Memory B cell (primary cell): ENCODE results near the gene LIMS2.
A peak's percentile ranks its signal among the peaks of the same experiment; 100 is the strongest.

ENCODE experiments used
- ATAC-seq: fragments of 150-1000 bp; cut with Tn5 transposase; 2 replicates; pipeline ENCODE4 v1.10.0; 2021; ENCODE audit warnings: low read depth, mild to moderate bottlenecking, moderate library complexity
- DNase-seq, 2 donors: peaks; one replicate each; pipeline ENCODE4 v3.0.0; 2022; ENCODE audit warnings: low spot score in 2 of 2
- H3K27ac Mint-ChIP-seq: one replicate; pipeline ENCODE4 v1.8.0; 2022; ENCODE audit warnings: mild to moderate bottlenecking, moderate library complexity, mixed read lengths
- H3K27me3 Mint-ChIP-seq: one replicate; pipeline ENCODE4 v1.8.0; 2022; ENCODE audit warnings: mixed read lengths
- H3K36me3 Mint-ChIP-seq: one replicate; pipeline ENCODE4 v1.8.0; 2022; ENCODE audit warnings: mild to moderate bottlenecking, mixed read lengths
- H3K4me1 Mint-ChIP-seq: one replicate; pipeline ENCODE4 v1.8.0; 2022; ENCODE audit warnings: mixed read lengths
- H3K4me3 Mint-ChIP-seq: one replicate; pipeline ENCODE4 v1.8.0; 2022; ENCODE audit warnings: mild to moderate bottlenecking, moderate library complexity, mixed read lengths
- H3K9me3 Mint-ChIP-seq: one replicate; pipeline ENCODE4 v1.8.0; 2022; ENCODE audit warnings: mixed read lengths

The LIMS2 gene

GRCh38 chr2:127690696-127691095, 15.4 kb upstream of the LIMS2 start:
- no peak for ATAC-seq
- Mint-ChIP-seq H3K27me3 (no peaks in the 10 kb centered on the region), H3K9me3 (peaks cover 10% of the 10 kb centered on the region), H3K4me1 (no peaks in the 10 kb centered on the region), H3K4me3 (no peak overlapping the region), H3K36me3 (peaks cover 11% of the 10 kb centered on the region), H3K27ac (no peak overlapping the region)
- DNase-seq, result no peak

- Mint-ChIP-seq H3K4me1 (no peaks in the 10 kb centered on the region), H3K27me3 (no peaks in the 10 kb centered on the region), H3K9me3 (peaks cover 10% of the 10 kb centered on the region), H3K4me3 (no peak overlapping the region), H3K36me3 (peaks cover 11% of the 10 kb centered on the region), H3K27ac (no peak overlapping the region)
- DNase-seq (no peak), ATAC-seq (no peak)
Measured at GRCh38 chr2:127688405-127688804, 13.1 kb upstream of the LIMS2 start.

DNA sequence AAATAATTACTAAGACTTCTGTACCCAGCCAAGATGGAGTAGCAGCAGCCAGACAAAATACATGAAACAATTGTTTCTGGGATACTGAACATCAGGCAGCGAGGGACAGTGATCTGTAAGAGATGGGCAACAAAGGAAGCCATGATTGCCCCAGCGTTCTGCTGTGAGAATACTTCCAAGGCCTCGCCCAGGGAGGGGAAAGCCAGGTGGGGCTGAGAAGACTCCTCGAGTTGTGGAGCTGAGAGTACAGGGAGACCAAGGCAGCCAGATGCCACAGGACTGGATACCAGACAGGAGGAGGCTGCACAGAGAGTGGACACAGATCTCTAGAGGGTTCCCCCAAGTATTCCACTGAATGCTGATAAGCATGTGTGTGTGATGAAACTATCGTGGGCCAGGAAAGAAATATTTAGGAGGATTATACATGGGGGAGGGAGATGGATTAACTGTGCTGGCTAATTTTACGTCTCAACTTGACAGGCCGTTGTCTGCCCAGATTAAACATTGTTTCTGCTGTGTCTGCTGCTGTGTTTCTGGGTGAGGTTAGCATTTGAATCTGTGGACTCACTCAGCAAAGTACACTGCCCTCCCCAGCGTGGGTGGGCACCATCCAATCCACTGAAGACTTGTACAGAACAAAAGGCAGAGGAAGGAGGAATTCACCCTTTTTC, 10.2 kb upstream of the LIMS2 start:
- ATAC-seq (no peak), DNase-seq (no peak)
- Mint-ChIP-seq H3K36me3 (no peaks in the 10 kb centered on the region), H3K4me1 (peaks cover 3% of the 10 kb centered on the region), H3K27me3 (no peaks in the 10 kb centered on the region), H3K27ac (no peak overlapping the region), H3K4me3 (no peak overlapping the region), H3K9me3 (no peaks in the 10 kb centered on the region)

- Mint-ChIP-seq H3K27ac (no peak overlapping the region), H3K27me3 (no peaks in the 10 kb centered on the region), H3K9me3 (no peaks in the 10 kb centered on the region), H3K4me3 (no peak overlapping the region), H3K36me3 (no peaks in the 10 kb centered on the region), H3K4me1 (peaks cover 3% of the 10 kb centered on the region)
- ATAC-seq (no peak), DNase-seq (no peak)
Measured at GRCh38 chr2:127683757-127684156, 8.4 kb upstream of the LIMS2 start.

DNA sequence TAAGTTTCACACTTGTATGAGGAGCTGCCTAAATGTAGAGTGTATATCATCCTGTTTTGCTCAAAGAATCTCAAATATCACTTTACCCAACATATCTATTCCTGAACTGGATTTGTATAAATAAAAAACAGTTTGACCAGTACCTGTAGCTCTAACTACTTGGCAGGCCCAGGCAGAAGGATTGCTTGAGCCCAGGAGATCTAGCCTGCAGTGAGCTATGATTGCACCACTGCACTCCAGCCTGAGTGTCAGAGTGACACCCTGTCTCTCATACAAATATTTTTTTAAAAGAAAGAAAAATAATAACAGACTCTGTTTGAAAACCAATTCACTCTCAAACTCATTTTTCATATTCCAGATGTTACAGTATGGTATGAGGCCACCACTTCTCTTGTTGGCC, 7.7 kb upstream of the LIMS2 start:
- Mint-ChIP-seq H3K4me1 (peaks cover 9% of the 10 kb centered on the region), H3K9me3 (no peaks in the 10 kb centered on the region), H3K27ac (no peak overlapping the region), H3K27me3 (peaks cover 5% of the 10 kb centered on the region), H3K4me3 (no peak overlapping the region), H3K36me3 (no peaks in the 10 kb centered on the region)
- no peak for DNase-seq
- ATAC-seq, result no peak

GRCh38 chr2:127681976-127682857, 6.9 kb upstream of the LIMS2 start:
- Mint-ChIP-seq H3K36me3 (no peaks in the 10 kb centered on the region), H3K4me3 (no peak overlapping the region), H3K27ac (no peak overlapping the region), H3K9me3 (no peaks in the 10 kb centered on the region), H3K27me3 (peaks cover 6% of the 10 kb centered on the region), H3K4me1 (peaks cover 10% of the 10 kb centered on the region)
- no peak for ATAC-seq
- DNase-seq, result no peak

DNA sequence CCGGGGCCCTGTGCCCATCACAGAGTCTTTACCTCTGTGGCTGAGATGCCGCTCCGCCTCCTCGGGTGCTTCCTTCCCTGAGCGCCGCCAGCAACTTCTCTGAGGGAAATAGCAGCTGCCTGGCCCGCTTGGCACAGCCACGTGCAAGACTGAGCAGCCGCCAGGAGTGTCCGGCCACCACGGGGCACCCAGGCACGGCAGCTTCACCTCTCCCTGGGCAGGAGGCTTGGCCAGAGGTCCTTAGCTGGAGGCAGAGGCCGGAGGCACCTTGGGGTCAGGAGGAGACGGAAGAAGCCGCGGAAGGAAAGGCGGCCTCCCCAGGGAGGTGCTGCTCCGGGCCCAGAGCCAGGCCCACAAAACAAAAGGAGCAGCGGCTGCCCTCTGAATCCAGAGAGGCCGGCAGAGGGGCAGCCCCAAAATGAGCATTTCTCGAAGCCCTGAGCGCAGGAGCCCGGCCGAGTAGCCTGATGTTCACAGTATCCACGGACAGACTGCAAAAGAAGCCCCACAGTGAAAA, 6.0 kb upstream of the LIMS2 start:
- Mint-ChIP-seq H3K9me3 (no peaks in the 10 kb centered on the region), H3K4me3 (peak overlapping the region; percentile 53), H3K27ac (no peak overlapping the region), H3K27me3 (peaks cover 8% of the 10 kb centered on the region), H3K4me1 (peaks cover 10% of the 10 kb centered on the region), H3K36me3 (no peaks in the 10 kb centered on the region)
- DNase-seq (no peak), ATAC-seq (no peak)

- Mint-ChIP-seq H3K4me3 (no peak overlapping the region), H3K27ac (no peak overlapping the region), H3K4me1 (peaks cover 13% of the 10 kb centered on the region), H3K36me3 (no peaks in the 10 kb centered on the region), H3K9me3 (no peaks in the 10 kb centered on the region), H3K27me3 (peaks cover 11% of the 10 kb centered on the region)
- ATAC-seq, result no peak
- DNase-seq, result no peak
Measured at GRCh38 chr2:127680706-127681287, 5.5 kb upstream of the LIMS2 start.

DNA sequence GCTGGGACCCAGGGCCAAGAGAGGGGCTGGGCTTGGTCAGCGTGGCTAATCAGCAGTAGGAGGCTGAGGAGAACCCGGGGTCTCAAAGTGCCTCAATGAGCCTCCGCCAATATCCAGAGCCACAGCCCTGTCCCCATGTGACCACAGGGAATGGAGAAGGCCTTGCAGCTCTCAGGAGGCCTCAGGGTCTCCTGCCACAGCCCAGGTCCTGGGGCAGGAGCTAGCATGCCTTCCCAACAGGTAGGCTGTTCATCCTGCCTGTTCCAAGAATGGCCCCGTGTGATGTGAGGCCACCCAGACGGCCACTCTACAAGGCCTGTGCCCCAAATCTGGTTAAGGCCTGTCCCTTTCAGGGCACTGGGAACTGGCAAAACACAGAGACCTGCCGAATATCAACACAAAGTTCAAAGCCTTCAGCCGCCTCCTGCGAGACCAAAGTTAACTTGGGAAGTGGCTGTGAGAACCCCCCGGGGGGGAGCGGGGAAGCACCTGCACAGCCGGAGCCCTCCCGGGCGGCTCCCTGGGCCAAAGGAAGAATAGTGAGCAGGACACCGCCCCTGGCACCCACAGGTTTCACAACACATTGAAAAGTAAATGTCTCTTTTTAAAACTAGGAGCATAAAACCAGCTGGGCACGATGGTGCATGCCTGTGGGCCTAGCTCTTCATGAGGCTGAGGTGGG, 4.5 kb upstream of the LIMS2 start:
- H3K4me3 Mint-ChIP-seq, result no peak overlapping the region
- ATAC-seq (no peak), DNase-seq (no peak)
- H3K27me3 Mint-ChIP-seq, result peaks cover 11% of the 10 kb centered on the region
- H3K36me3 Mint-ChIP-seq, result no peaks in the 10 kb centered on the region
- H3K4me1 Mint-ChIP-seq, result peaks cover 15% of the 10 kb centered on the region
- H3K9me3 Mint-ChIP-seq, result no peaks in the 10 kb centered on the region
- no peak overlapping the region for H3K27ac Mint-ChIP-seq

GRCh38 chr2:127678991-127679390, 3.7 kb upstream of the LIMS2 start:
- H3K27me3 Mint-ChIP-seq, result peaks cover 15% of the 10 kb centered on the region
- ATAC-seq, result no peak
- no peaks in the 10 kb centered on the region for H3K9me3 Mint-ChIP-seq
- peaks cover 18% of the 10 kb centered on the region for H3K4me1 Mint-ChIP-seq
- no peak for DNase-seq
- H3K36me3 Mint-ChIP-seq, result no peaks in the 10 kb centered on the region
- no peak overlapping the region for H3K27ac Mint-ChIP-seq
- H3K4me3 Mint-ChIP-seq, result no peak overlapping the region

- peaks cover 17% of the 10 kb centered on the region for H3K27me3 Mint-ChIP-seq
- H3K4me3 Mint-ChIP-seq, result no peak overlapping the region
- H3K36me3 Mint-ChIP-seq, result no peaks in the 10 kb centered on the region
- no peak overlapping the region for H3K27ac Mint-ChIP-seq
- no peaks in the 10 kb centered on the region for H3K9me3 Mint-ChIP-seq
- DNase-seq, result no peak
- H3K4me1 Mint-ChIP-seq, result peaks cover 18% of the 10 kb centered on the region
- no peak for ATAC-seq
Measured at GRCh38 chr2:127678531-127678930, 3.2 kb upstream of the LIMS2 start.

GRCh38 chr2:127676906-127677305, 1.6 kb upstream of the LIMS2 start:
- Mint-ChIP-seq H3K9me3 (no peaks in the 10 kb centered on the region), H3K27me3 (peaks cover 24% of the 10 kb centered on the region), H3K4me3 (no peak overlapping the region)

GRCh38 chr2:127674241-127675209, 805 bp downstream of the LIMS2 start:
- peaks cover 30% of the 10 kb centered on the region for H3K27me3 Mint-ChIP-seq
- H3K27ac Mint-ChIP-seq, result no peak overlapping the region
- no peaks in the 10 kb centered on the region for H3K36me3 Mint-ChIP-seq
- peak overlapping the region; percentile 83 for H3K4me3 Mint-ChIP-seq
- DNase-seq (peak in 1 of 2 donors; percentile 48), ATAC-seq (peak; percentile 71)
- no peaks in the 10 kb centered on the region for H3K9me3 Mint-ChIP-seq
- peaks cover 18% of the 10 kb centered on the region for H3K4me1 Mint-ChIP-seq

More at GRCh38 chr2:127676906-127677305, 1.6 kb upstream of the LIMS2 start:
- DNase-seq (no peak), ATAC-seq (no peak)
- Mint-ChIP-seq H3K27ac (no peak overlapping the region), H3K36me3 (no peaks in the 10 kb centered on the region), H3K4me1 (peaks cover 19% of the 10 kb centered on the region)
